IPS-18c (cell line): ENCODE results near the gene CRIP3.

ENCODE experiments used
- H3K4me3 ChIP-seq: 2 replicates; pipeline ENCODE4 v1.7.0; 2013; ENCODE audit warnings: low read depth, mild to moderate bottlenecking, low read length, moderate library complexity; ENCODE audit not compliant: insufficient read depth
- H3K9me3 ChIP-seq: one replicate; pipeline ENCODE4 v1.6.1; 2013; ENCODE audit warnings: mild to moderate bottlenecking, low read length, moderate library complexity; ENCODE audit not compliant: control insufficient read depth, insufficient read depth

Gene CRIP3

DNA sequence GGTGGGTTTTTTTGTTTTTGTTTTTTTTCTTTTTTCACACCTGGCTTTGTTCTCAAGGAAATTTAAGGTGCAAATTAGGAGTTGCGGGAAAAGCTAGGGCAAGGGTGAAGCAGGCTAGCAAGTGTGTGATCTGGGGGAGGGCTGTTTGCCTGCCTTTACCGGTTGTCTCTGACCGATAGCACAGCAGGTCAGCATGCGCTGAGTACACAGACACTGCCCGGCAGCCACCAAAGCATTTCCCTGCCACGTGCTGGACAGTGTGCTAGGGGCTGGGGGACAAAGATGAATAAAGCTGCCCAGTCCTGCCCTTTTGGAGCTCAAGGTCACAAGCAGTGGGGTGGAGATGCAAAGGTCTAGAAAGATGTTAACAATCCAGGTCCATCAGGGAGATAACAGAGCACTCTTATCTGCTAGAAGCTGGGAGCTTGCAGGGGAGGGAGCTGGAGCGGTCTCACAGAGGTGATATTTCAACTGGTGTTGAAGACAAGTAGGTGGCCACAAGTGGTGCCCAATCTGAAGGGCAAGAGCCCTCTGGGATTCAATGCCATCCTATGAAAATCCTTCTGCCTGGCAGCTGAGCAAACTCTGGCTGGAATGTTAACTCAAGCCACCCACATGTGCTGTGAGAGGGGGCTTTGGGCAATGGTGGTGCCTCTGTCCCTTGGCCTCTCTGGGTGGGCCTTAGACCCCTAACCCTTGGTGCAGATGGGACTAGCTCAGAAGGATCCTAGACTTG, 40.8 kb downstream of the CRIP3 start:
- Histone ChIP-seq H3K9me3 (peaks cover 2% of the 10 kb centered on the region), H3K4me3 (no peak overlapping the region)

DNA sequence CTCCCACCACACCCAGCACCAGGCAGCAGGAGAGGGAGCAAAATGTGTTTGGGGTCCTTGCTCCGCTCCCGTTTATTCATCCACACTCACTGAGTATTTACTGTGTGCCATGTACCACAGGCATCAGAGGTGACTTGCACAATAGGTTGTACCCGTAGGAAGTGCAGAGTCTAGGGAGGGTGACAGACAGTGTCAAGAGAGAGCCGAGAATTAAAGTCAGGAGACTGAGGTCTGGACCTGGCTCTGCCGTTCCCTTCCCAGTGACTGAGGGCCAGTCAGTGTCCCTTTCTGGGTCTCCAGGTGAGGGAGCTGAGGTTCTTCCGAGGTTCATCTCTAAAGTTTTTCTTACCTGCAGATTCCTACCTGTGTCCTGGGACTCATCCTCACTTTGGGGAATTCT, 43.1 kb downstream of the CRIP3 start:
- Histone ChIP-seq H3K4me3 (no peak overlapping the region), H3K9me3 (peaks cover 2% of the 10 kb centered on the region)

DNA sequence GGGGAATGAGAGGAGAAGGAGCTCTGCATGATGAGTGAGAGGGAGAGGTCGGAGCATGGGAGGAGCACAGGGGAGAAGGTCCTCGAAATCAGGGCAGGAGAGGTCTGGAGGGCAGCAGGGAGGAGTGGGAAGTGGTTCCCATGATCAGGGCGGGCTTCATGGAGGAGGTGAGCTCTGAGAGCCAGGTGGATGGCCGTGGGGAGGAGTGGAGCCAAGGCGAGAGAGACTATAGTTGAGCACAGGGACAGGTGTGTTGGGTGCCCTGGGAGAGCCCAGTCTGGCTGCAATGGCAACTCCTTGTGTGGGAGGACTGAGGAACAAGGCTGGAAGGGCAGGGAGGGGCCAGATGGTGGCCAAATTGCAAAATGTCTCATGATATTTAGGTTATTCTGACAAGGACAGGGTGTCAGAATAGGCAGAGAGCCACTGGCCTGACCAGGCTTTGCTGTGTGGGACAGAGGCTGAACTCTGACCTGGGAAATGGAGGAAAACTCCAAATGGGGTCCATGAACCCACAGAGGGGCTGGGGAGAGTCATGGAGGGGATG, 44.0 kb downstream of the CRIP3 start:
- H3K9me3 ChIP-seq = peaks cover 2% of the 10 kb centered on the region
- H3K4me3 ChIP-seq = no peak overlapping the region

DNA sequence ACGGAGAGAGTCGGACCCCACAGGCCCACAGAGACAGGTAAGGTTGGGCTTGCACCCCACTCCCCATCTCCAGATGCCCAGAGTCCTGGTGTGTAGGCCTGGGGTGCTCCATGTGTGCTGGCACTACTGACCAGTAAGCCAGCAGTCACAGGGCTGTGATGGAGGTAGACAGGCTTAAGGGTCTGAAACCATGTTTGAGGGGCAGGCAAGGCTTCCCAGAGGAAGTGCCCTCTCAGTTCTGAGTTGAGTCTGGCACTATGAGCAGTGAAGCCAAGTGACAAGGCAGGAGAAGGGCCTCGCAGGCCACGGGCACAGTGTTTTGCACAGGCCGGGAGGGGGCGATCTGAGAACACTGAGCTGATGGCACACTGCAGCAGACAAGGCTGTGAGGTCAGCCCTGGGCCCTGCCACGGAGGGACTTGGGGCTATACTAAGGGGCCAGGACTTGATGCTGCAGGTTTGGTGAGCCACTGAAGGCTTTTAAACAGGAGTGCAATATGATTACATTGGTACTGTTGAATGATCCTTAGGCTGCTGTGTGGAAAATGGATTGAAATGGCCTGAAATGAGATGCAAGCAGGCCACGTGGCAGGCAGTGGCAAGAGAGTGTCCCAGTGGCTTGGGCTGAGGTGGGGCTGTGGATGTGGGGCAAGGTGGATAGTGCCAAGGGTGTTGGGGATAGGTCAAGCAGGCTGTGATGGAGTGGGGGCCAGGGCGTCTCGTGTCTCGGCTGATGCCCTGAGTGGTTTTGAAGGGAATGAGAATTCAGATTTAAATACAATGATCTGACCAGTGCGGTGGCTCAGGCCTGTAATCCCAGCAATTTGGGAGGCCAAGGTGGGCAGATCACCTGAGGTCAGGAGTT, 45.1 kb downstream of the CRIP3 start:
- Histone ChIP-seq H3K4me3 (no peak overlapping the region), H3K9me3 (peaks cover 2% of the 10 kb centered on the region)

DNA sequence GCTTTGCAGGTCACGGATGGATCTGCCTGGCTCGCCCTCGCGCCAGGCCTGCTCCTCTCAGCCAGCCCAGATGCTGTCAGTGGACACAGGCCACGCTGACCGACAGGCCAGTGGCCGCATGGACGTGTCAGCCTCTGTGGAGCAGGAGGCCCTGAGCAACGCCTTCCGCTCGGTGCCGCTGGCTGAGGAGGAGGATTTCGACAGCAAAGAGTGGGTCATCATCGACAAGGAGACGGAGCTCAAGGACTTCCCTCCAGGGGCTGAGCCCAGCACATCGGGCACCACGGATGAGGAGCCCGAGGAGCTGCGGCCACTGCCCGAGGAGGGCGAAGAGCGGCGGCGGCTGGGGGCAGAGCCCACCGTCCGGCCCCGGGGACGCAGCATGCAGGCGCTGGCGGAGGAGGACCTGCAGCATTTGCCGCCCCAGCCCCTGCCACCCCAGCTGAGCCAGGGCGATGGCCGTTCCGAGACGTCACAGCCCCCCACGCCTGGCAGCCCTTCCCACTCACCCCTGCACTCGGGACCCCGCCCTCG, 45.8 kb downstream of the CRIP3 start:
- Histone ChIP-seq H3K4me3 (no peak overlapping the region), H3K9me3 (peaks cover under 1% of the 10 kb centered on the region)

DNA sequence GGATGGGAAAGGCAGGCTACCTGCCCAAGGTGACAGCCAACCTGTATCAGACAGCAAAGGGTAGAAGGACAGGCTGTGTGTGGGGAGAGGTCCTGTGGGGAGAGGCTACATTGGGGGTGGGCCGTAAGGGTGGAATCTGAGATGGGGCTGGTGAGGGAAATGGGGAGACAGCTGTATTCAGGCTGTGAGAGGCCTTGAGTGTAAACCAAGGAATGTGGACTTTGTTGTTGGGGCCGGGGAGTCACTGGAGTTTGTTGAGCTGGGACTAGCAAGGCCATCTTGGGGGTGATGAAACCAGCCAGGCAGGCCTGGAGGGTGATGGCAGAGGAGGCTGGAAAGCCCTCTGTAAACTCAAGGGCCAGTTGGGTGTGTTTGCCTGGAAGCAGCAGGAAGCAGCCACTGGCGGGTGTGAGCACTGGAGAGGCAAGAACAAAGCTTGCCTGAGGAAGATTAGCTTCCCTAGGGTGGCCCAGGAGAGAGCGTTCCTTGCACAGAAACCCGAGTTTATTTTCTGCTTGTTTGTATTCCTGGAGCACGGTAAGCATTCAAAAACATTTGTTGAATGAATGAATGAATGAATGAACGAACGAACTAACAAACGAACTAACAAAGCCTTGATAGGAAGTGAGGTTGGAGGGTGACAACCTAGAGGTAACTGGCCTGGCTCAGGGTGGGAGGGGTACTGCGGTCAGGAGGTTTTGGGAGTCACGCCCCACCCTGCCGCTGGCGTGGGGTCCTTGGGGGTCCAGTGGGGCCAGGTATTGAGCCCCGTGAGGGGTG, 46.4 kb downstream of the CRIP3 start:
- H3K9me3 ChIP-seq = no peaks in the 10 kb centered on the region
- H3K4me3 ChIP-seq = no peak overlapping the region

DNA sequence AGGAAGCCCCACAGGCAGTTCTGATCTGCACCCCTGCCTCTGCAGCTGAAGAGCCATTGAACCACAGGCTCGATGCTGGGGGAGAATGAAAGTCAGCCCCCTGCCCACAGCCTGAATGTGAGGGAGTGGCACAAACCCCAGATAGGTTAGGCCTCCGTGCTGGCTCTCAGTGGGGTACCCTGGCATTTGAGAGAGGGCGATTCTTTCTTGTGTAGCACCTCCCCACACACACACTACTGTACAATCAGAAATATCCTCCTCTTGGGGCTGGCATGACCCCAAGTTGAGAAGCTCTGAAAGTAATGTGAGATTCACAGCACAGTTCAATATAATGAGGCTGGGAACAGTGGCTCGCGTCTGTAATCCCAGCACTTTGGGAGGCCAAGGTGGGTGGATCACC, 47.4 kb downstream of the CRIP3 start:
- Histone ChIP-seq H3K9me3 (no peaks in the 10 kb centered on the region), H3K4me3 (no peak overlapping the region)

DNA sequence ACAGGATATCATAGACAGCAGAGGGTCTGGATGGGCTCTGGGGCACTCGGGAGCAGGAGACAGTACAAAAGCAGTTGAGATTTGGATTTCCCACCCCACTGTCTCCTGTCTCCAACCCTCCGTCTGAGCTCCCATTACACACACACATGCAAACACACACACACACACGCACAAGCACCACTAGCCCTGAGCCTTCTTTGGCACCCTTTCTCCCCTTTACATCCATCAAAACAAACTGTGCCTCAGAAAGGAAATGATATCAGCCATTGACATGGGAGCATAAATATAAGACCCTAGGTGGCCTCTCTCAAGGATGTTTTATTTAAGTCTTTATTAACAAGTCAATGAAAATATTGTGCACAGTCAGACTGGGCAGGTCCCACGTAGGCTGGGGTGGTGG, 47.8 kb downstream of the CRIP3 start:
- Histone ChIP-seq H3K4me3 (no peak overlapping the region), H3K9me3 (no peaks in the 10 kb centered on the region)

DNA sequence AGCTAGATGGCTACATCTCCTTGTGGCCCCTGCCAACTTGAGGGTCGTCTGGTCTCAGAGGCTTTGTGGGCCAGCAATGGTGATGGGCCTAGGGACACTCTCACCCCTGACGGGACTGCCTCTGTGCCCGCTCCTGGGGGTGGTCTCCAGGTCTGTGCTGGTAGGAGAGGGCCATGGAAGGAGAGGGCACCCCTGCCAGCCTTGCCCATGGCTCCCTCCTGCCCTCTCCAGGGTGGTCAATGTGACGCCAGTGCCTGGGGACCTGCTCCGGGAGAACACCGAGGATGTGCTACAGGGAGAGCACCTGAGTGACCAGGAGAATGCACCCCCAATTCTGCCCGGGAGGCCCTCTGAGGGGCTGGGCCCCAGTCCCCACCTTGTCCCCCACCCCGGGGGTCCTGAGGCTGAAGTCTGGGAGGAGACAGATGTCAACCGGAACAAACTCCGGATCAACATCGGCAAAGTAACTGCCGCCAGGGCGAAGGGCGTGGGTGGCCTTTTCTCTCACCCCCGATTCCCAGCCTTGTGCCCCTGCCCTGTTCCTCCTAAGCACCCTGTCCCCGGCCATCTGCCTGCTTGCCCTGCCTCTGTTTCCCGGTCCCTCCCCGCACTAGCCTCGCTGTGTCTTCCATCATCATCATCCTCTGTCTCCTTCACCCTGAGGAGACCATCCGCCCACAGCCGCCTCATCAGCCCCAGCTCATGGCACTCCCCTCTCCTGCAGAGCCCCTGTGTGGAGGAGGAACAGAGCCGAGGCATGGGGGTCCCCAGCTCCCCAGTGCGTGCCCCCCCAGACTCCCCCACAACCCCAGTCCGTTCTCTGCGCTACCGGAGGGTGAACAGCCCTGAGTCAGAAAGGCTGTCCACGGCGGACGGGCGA, 49.6 kb downstream of the CRIP3 start:
- Histone ChIP-seq H3K9me3 (no peaks in the 10 kb centered on the region), H3K4me3 (no peak overlapping the region)

DNA sequence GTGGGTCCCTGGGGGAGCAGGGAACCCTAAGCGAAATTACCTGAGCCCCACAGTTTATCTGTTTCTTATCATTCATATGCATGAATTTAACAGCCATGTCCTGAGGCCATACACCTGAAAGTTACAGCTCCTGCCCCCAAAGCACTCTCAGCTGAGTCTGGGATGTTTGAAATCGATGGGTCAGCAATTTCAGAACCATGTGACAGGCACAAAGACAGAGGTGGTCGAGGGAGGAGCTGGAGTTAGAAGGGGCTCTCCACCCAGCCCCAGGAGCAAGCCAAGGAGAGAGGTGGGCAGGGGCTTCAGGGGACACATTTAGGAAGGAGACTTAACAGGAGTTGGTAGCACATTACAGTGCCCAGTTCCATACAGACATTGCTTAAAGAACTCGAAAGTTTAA, 50.4 kb downstream of the CRIP3 start:
- H3K4me3 ChIP-seq = no peak overlapping the region
- no peaks in the 10 kb centered on the region for H3K9me3 ChIP-seq

DNA sequence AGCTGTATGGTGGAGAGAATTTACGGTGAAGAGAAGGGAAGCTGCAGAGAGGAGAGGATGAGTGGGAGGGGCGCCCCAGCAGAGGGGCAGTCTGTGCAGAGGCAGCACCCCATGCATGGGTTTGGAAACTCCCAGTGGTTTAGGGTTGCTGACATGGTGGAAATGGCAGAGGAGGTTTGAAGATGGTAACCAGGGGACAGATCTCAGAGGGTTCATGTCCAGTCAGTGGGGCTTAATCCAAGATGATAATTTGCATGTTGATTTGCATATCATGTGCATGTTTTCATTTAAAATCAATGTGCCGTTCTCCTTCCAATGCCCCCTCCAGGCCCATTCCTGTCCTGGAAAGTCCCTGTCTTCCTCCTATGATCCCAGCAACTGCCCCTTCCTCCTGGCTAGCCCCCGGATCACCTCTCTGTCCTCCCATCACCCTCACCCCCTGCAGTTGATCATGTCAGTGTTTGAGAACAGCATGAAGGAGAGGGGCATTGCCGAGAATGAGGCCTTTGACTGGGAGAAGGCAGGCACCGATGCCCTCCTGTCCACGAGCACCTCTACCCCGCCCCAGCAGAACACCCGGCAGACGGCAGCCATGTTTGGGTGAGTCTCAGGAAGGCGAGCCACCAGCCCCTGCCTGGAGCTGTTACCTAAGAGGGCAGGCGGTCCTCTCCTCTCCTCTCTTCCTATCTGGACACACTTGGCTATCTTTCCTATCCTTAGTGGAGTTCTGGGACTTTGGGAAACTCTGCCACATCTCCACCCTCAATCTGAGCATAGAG, 51.1 kb downstream of the CRIP3 start:
- no peak overlapping the region for H3K4me3 ChIP-seq
- no peaks in the 10 kb centered on the region for H3K9me3 ChIP-seq

DNA sequence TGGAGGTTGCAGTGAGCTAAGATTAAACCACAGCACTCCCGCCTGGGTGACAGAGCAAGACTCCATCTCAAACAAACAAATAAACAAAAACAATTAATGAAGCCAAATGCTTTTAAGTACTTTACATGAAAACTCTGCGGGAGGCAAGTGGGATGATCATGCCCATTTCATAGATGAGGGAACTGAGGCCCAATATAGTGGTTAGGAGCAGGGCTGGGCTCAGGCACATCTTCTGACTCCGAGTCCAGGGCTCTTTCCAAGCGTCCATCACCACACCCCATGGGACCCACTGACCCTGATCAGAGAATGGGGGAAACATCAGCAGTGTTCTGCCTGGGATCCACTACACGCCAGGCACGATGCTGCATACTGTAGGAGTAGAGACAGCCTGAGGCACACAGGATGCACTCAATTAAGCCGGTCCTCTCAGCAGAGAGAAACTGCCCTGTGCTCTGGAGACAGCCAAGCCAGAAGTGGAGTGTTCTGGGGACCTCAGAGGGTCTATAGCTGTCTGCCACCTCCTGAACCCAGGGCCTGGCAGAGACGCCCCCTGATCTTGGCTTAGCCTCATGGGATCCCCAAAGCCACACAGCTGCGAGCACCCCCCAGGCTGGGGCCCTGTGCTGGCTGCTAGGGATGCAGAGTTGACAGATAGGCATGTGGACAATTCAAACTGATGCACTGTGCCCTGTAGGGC, 51.8 kb downstream of the CRIP3 start:
- Histone ChIP-seq H3K4me3 (no peak overlapping the region), H3K9me3 (no peaks in the 10 kb centered on the region)
